CD4-positive, alpha-beta T cell treated with Interferon alpha-2 for 1 hour (primary cell): ENCODE measurements around the gene HOXB3.

Source experiments
- DNase-seq, 2 donors: peaks; one replicate each; pipeline ENCODE4 v3.0.0-alpha.2; 2020 to 2022

Gene HOXB3

DNA sequence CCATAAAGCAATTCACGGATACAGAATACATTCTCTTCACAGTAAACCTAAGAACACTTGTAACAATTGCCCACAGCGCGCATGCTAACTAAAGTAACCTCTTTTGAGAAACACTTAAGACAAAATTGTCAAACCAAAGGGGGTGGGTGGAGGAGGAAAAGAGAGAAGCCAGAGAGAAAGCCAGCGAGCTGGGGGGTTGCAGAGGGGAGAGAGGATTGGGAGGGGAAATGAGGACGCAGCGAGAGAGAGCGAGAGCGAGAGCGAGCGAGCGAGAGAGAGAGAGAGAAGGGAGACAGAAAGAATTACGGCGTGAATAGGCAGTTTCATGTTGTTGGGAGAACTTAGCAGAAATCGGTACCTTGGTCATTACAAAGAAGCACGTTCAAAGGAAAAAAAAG lies 22.4 kb upstream of the HOXB3 start:
- no peak for DNase-seq

DNA sequence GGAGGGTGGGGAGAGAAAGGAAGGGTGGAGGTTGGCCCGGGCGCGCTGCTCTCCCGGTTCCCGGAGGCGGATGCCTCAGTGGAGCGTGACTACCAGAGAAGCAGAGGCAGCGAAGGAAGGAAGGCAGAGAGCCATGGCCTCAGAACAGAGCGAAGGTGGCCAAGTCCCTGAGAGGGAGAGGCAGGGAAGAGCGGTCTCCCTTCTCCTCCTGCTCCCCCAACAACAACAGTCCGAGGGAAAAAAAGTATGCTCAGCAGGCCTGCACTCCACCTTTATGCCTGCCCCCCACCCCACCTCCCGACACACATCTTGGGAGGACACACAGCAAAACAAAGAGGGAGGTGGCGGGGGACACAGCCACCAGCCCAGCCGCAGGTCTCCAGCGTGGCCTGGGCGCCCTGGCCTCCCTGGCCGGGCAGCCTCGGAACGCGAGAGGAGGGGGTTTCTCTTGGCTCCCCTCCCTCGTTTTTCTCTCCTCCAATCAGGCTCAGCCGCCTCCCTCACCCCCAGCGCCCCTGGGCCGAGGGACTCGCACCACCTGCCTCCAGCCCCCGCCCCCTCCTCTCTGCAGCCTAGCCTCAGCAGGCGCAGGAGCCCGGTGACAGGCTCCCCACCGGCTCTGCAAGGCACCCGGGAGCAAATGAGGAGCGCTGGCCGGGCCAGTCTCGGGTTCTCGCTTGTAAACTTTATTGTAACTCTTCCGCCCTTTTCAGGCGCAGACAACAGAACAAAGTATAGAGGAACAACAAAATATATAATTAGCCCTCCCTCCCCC lies 21.8 kb upstream of the HOXB3 start:
- DNase-seq, result no peak

DNA sequence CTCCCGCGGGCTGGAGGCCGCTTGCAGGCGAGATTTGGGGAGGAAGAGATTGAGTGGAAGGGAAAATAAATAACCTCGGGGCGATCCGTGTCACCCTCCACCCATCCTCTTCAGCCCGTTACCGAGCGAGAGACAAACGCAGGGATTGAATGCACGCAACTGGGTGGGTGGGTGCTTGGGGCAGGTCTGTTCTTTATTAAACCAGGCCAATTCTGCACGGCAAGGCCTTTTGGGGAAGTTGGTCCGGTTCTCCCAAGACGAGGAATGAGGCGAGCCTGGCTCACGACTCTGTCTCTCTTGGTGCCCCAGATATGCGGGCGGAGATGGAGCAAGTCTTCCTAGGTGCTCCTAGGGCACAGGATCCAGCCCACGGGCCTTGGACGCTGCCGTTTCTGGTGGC lies 21.2 kb upstream of the HOXB3 start:
- no peak for DNase-seq

DNA sequence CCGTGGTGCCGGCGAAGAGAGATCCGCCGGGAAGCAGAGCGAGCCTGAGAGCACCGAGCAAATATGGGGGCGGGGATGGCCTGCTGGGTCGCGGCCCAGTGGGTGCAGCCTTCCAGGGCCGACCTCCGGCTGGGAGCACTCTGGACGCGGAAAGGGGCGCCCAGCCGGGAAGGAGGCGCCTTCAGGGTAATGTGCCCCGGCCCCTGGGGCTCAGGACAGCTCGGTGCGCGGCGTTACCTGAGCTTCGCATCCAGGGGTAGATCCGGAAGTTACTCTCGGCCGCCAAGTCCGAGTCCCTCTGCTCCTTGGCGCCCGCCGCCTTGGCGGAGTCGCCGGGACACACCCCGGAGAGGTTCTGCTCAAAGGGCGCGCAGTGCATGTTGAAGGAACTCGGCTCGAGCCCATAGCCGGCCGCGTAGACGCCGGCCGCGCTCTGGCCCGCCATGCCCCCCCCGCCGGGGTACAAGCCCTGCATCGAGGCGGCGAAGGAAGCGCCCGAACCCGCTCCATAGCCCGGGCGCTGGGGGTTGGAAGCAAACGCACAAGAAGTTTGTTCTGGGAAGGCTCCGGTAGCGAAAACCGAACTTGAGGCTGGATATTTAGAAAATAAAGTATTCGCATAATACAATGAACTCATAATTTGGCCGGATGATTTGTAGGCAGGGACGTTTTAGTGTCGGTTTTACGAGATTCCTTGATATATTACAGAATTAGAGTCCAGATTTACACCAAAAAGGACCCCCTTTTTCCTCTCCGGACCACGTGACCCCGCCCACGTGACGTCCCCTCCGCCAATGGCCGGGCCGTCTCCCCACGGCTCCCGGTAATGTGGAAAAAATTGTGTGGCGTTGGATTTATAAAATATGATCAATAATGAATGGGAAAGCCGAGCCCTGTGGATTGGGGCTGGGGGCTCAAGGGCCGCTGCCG lies 20.5 kb upstream of the HOXB3 start, which contains the start of gene HOXB7:
TSS of gene HOXB7 (minus strand) at position 736 of the 930 bp plus-strand sequence. CDS start at position 637, 99 bp downstream.
- peak; percentile 32 to 66 for DNase-seq

DNA sequence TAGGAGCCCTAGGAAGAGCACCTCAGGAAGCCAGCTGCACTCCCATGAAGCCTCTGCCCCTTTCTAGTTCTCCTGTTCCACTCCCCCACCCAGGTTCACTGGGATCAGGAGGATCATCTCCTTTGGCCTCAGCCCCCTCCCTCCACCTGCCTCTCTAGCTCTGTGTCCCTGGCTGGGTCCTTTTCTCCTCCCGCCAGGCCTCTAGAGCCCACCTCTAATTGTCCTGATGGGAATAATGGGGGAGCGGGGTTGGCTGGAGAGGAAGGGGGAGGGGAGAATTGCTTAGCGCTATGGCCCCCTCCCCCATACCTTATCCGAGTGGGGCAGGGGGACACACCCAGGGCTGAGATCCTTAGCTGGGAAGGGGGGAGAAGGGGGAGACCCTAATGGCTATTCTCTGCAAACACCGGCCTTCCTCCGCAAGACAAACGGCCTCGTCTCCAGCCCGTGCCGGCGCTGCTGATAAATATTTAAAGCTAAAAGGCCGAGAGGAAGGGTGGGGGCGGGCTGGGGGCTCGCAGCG lies 19.8 kb upstream of the HOXB3 start:
- no peak for DNase-seq

DNA sequence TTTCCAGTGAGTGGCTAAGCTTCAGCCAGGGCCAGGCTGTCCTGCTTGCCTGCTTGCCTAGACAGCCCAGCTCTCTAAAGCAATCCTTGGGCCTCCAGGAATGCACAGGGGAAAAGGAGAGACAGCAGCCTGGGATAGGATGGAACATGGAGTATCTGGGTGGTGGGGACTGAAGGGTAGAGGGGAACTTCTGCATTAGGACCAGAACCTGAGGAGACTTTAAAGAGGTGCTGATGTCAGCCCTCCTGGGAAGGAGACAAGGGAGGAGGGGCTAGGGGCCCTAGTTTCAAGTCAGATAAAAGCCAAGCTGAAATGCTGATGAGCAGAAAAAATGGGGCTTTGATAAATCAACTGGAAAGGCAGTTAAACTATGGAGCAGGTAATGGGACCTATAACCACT lies 19.0 kb upstream of the HOXB3 start:
- DNase-seq, result no peak

DNA sequence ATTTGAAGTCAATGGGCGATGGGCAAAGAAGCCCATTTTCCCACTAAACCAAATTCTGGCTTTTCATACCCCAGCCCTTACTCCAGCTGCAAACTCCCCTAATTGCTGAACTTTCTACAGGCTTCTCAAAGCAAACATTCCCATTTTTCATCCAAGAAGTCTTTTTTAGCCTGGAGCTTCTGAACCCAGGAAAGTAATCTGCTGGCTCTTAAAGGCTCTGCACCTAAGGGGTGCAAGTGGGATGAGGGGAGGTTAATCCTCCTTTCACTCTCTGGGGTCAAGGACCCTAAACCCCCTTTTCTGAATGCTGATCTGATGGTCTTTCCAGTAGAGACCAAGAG lies 18.4 kb upstream of the HOXB3 start:
- DNase-seq, result no peak

DNA sequence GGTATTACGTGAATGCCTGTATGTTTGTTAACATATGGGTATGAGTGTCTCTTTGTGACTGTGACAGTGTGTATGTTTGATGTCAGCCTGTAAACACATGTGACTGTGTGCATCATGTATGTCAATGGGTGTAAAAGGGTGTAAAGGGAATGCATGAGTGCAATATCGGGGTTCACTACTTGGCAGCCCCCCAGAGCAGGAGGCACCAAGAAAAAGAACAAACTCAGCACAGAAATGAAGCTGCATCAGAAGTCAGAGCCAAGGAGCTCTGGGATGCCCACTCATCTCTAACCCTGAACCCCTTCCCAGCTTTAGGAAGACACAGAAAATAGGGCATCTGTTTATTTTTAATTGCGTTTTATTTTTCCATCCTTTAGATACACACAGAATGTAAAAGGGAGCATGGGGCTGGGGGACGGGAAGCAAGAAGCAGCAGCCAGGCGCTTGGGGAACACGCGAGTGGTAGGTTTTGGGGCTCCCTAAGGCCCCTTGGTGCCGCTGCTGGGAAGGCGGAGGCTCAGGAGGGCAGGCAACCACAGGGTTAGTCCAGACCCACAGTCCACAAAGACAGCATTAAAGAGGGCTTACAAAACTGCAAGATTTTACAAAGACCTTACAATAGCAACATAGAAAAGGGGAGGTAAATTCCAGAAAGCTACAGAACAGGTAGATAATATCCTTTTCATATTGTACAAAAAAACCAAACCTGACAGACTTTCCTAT lies 17.0 kb upstream of the HOXB3 start:
- no peak for DNase-seq

DNA sequence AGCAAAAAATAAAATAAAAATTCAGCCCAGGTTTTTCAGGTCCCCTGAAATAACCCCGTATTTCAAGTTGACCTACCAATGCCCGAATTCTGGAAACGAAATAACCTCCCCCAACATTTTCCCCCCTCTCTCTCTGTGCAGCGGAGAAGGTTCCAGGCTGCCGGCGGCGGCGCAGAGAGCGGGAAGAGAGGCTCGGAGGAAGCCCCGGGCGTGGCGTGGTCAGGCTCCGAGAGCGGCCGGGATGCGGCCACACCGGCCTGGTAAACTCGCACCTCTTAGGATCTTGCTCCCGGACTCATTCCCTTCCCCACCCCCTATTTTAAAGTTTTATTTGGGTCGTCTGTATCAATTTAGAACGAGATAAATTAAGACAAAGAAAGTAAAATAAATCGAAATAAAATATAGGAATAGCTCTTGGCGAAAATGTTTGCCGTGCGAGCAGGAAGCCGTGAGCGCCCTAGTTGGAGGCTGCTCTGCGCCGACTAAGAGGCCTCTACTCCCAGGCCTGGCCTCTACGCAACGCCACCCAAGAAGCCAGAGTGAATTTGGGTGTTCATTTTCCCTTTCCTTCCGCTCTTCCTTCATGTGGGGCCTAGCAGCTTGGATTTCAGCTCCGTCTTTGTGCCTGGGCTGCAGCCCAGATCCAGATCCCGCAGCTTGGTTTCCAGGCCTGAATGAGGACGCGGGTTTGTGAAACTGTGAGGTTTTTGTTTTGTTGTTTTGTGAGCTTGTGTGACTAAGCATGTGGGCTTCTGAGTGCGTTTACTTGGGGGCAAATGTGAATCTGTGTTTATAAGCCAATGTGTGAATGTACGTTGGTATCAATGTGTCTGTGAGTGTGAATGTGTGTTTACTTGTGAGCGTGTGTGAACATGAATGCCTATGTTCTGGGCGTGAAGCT lies 16.2 kb upstream of the HOXB3 start:
- no peak for DNase-seq

DNA sequence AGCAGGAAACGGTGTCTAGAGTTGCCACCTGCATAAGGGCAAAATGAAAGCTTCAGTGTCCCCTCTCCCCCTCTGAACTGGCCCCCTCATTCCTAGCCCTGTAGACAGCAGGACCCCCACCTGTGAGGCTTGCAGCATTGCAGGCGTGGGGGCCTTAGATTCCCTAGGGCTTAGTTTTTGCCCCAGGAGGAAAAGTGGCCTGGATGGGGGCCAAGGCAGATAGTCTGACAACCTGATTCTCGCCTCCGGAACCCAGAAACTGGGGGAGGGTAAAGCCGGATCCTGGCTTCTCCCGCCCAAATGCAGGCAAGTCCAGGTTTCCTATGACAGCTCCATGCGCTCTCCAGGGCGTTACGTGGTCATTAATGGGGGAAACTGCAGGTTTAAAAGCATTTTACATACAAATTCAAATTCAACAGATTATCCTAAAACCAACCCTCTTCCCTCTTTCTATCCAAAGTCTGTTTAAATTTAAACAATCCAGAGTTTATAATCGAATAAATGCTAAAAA lies 15.4 kb upstream of the HOXB3 start:
- DNase-seq, result no peak

DNA sequence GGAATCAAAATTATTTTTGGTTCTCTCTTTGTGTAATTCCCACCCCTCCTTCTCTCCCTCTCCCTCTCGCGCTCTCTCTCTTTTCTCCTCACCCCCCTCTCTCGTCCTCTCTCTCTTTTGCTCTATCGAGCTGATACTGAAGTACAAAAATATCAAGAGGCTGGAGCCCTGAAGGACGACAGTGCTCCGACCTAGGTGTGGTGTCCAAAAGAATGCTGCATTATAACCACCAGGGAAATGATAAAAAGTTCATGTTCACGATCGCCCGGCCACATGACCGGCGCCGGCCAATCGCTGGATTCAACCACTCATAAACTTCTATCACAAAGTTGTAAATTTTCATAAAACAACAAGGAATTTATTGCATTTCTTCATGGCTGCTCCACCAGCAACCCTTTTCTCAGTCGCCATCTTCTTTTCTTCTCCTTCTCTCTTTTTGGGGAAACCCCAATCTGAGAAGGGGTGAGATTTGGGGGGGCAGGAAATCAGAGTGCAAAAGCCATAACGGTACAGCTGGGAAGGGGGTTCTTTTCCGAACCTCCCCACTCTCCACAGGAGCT lies 14.8 kb upstream of the HOXB3 start, which contains the start of gene HOXB6:
TSS of gene HOXB6 (minus strand) at position 217 of the 560 bp plus-strand sequence. CDS start 6,836 bp downstream, outside the sequence.
- DNase-seq, result no peak

DNA sequence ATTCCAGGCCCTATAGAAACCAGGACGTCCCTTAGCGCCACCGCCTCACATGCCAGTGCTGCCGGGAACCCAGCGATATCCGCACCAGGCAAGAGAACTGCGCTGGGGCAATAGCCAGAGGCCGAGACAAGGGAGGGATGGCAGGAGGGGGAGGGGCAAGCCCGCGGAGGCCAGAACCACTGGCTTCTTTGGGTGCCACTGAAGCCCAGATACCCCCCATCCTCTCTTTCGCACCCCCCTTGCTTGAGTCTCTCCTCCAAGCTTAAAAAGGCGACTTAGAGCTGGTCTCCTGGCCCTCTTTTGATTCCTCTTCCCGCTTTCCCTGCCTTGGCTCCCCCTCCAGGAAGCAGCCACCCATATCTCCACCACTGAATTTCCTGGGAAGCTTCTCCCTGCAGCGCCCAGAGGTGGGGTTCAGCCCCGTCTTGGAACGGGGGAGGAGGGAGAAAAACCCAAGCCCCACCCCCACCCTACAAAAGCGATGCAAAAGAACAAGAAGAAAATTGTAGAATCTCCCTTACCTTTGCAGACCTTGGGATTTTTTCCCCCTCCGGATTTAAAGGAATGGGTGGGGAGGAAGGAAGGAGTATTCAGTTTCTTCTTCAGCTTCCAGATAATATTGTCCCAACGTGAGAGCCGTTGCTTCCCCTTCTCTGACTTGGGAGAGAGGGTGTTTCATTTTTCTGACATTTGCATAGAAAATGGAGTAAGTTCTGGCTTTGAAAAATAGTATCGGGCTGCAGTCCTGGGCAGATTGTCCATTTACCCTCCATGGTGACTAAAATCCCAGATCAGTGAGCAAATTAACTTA lies 14.1 kb upstream of the HOXB3 start:
- DNase-seq, result no peak

DNA sequence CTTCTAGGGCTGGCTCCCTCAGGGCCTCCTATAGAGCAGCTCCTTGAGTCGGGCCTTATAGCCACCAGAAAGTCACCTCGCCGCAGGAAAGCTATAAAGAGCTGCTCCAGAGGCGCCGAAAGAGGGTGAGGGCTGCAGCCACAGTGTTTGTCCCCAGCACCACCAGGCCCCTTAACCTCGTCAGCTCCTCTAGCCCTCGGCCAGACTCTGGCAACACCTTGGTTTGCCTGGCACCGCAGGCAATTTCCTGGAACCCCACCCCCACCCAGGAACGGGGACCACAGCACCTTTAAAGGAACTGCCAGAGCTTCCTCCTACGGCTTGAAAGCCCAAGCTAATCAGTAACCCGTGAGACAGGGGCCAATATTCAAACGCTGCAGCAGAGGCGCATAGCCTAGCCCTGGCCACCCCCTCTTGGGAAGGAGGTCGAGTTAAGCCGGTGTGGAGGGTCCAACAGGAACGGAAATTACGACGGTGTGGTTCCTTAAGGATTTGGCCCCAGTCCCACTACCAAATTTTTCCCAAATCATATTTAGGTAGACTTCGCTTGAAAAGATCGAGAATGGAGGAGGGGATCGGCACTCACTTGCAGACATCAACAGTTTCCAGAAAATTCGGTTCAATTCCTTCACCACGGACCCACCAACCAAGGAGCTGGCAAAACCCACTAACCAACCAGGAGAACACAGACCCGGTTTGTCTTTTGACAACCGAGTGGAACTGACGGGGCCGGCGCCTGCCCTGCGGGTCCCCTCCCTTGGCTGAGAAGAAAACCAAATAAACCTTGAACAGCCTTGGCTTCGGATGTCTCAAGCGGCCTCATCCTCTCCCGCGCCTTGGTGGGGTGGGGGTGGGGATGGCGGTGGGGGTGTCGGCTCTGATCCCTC lies 11.7 kb upstream of the HOXB3 start:
- no peak for DNase-seq

DNA sequence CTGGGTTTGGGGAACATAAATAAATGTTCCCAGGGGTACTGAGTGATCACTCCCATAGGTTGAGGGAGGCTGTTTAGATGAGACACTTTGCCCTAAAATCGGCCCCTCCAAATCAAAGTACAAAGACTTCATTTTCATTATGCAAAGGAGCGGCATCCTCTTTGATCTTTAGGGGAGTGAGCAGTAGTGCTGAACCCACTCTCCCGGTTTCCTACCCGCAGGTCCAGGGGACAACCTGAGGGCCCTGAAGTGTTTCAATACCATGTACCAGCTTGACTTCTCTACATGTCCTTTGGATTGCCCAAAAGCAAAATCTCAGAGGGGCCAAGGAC lies 11.1 kb upstream of the HOXB3 start:
- DNase-seq, result no peak

DNA sequence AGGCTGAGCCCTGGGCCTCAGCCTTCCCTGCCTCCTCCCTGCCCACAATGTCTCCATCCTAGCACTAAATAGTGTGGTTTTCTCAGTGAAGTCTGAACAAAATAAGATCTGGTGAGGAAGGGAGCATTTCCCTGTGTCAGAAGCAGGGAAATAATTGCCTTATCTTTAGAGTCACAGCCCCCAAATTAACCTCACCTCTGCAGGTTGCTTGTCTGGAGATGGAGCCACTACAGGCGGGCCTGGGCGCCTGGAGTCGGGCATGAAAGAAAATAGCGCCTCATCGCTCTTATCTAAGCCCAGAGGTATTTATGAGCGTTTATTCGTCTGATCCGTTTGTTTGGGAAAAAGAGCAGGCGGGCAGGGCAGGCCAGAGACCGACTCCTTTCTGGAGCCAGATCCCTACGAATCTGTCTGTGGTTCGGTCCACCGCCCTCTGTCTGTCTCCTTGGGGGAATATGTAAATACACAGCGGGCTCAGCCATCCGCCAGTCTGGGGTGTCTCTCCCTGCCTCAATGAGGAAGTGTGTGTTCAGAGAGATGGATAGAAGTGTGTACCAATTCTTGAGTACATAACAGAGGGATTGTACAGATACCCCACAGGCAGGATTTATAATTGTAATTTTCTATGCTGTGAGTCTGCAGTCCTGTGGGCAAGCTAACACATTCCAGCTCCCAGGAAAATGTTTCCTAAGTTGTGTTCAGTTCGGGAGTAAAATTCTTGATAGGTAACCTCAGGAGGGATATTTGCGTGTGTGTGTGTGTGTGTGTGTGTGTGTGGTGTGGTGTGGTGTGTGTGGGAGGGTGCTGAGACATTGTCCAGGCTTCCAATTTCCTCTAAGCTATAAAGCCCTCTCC lies 10.4 kb upstream of the HOXB3 start:
- DNase-seq, result no peak

DNA sequence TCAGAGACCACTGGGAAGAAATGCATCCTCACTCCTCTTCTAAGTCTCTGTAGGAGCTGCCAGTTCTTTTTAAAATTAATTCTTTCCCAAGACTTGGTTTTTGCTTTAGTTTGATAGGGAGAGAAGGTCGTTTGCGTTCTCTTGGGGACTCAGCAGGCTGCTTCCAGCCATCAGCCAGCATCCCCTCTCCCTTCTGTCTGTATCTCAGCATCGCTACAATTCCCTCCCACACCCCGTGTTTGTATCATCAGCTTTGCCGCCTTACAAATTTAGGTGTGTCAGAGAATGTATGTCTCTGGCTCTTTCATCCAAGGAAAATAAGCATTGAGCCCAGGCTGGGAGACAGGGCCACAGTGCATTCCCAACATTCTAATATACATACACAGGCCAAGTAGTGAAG lies 9.3 kb upstream of the HOXB3 start:
- no peak for DNase-seq

DNA sequence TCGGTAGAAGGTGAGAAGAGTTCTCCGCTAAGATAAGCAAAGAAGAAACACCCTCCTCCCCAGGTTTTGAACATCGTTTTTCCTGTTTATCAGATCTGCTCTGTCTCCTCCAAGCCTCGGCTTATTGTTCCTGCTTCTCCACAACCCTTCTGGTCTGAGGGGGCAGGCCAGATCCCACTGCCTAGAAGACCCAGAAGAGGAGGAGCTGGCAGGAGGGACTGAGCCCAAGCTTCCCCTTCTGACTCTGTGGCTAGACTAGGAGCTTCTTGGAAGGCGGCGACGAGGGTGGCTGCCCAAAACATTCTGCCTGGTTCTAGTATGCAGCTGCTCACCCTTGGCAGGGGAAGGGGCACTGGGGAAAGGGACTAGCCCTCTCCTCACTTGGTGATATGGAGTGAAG lies 8.7 kb upstream of the HOXB3 start:
- no peak for DNase-seq
